ENCODE data around the gene SHISA6. TPM values are rescaled to one million over a fixed set of nuclear protein-coding genes. Genes with fewer than 3 reads are reported as not detected.

Gene SHISA6
- total and polyA plus RNA-seq, 11 donors, result 0.16 to 1.0 (median 0.29) TPM

DNA sequence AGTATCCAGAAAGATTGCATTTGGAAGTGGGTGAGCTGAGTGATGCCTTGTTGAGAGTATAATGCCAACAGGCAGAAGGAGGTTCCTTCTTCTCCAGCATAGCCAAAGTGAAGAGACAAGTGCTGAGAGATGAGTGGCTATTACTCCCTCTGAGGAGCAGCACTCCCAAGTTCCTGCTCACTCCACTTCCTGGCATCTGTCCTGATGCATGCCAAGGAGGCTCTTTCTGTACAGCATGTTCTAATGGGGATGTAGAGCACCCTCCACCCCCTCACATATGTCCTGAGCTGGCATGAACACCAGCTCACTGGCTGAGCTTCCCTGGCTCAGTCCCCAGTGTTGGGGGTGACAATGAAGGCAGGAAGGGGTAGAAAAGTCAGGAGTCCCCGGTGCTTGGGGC is 313.0 kb downstream of the SHISA6 start:
- ATAC-seq (no peak), DNase-seq (no peak)
- H3K27me3 ChIP-seq, result peaks cover 0 to 6% (median 0%) of the 10 kb centered on the region in 9 donors
- no peaks in the 10 kb centered on the region for H3K36me3 ChIP-seq
- no peak overlapping the region for H3K27ac ChIP-seq
- no peaks in the 10 kb centered on the region for H3K9me3 ChIP-seq
- no peak for TF ChIP-seq POLR2A (IDR thresholded peaks at IDR 0.05)
- TF ChIP-seq, protein P1, sequence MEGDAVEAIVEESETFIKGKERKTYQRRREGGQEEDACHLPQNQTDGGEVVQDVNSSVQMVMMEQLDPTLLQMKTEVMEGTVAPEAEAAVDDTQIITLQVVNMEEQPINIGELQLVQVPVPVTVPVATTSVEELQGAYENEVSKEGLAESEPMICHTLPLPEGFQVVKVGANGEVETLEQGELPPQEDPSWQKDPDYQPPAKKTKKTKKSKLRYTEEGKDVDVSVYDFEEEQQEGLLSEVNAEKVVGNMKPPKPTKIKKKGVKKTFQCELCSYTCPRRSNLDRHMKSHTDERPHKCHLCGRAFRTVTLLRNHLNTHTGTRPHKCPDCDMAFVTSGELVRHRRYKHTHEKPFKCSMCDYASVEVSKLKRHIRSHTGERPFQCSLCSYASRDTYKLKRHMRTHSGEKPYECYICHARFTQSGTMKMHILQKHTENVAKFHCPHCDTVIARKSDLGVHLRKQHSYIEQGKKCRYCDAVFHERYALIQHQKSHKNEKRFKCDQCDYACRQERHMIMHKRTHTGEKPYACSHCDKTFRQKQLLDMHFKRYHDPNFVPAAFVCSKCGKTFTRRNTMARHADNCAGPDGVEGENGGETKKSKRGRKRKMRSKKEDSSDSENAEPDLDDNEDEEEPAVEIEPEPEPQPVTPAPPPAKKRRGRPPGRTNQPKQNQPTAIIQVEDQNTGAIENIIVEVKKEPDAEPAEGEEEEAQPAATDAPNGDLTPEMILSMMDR (IDR thresholded peaks at IDR 0.05), result no peak
- H3K4me1 ChIP-seq, result no peaks in the 10 kb centered on the region
- intact Hi-C loops (cut with DNase I), result no loop called here
- no peak overlapping the region for H3K4me3 ChIP-seq
- 67 to 82% (median 73%) methylated on average over 1 of the region's 1 CpG for WGBS, 4 donors

DNA sequence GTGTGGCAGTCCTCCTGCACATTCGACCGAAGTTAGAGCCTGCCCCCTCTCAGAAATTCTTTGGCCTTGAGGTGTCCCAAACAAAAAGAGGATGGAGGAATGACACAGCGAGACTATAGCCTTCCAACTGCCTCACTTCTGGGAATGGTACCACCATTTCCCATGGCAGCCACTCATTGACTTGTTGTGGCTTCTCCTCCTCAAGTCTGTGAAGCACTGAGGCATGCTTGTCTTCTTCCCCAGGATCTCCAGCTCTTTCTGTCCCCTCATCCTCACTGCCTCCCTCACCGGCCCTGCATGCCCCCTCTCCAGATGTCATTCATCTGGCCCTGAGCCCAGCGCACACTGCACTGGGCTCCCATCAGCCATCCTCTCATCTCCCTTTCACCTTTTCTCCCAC is 313.5 kb downstream of the SHISA6 start:
- ATAC-seq (no peak), DNase-seq (no peak)
- peaks cover 0 to 6% (median 0%) of the 10 kb centered on the region in 9 donors for H3K27me3 ChIP-seq
- H3K4me1 ChIP-seq, result no peaks in the 10 kb centered on the region
- H3K9me3 ChIP-seq, result no peaks in the 10 kb centered on the region
- no peak overlapping the region for H3K27ac ChIP-seq
- TF ChIP-seq, protein P1 (IDR thresholded peaks at IDR 0.05), result no peak
- TF ChIP-seq POLR2A (IDR thresholded peaks at IDR 0.05), result no peak
- intact Hi-C loops (cut with DNase I), result no loop called here
- H3K4me3 ChIP-seq, result no peak overlapping the region
- H3K36me3 ChIP-seq, result no peaks in the 10 kb centered on the region
- 81 to 85% (median 82%) methylated on average over 5 of the region's 5 CpGs for WGBS, 4 donors

DNA sequence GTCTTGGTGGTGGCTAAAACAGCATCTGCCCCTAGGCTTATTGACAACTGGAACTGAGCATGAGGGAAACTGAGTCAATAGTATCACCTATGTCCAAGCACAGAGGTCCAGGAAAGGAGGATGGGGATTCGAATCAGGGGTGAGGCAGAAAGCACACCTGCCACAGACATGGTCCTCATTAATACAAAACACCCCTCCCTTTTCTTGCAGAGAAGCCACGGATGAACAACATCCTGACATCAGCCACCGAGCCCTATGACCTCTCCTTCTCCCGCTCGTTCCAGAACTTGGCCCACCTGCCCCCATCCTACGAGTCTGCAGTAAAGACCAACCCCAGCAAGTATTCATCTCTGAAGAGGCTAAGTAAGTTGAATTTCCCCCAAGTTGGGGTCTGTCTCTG is 314.5 kb downstream of the SHISA6 start:
- H3K27me3 ChIP-seq, result peaks cover 0 to 6% (median 0%) of the 10 kb centered on the region in 9 donors
- H3K4me3 ChIP-seq, result no peak overlapping the region
- no peak overlapping the region for H3K27ac ChIP-seq
- H3K9me3 ChIP-seq, result no peaks in the 10 kb centered on the region
- no peaks in the 10 kb centered on the region for H3K36me3 ChIP-seq
- no peak for DNase-seq
- WGBS, 4 donors, result 82 to 87% (median 83%) methylated on average over 6 of the region's 6 CpGs
- TF ChIP-seq, protein P1 (IDR thresholded peaks at IDR 0.05), result no peak
- TF ChIP-seq POLR2A (IDR thresholded peaks at IDR 0.05), result no peak
- intact Hi-C loops (cut with DNase I), result no loop called here
- no peak for ATAC-seq
- H3K4me1 ChIP-seq, result no peaks in the 10 kb centered on the region

DNA sequence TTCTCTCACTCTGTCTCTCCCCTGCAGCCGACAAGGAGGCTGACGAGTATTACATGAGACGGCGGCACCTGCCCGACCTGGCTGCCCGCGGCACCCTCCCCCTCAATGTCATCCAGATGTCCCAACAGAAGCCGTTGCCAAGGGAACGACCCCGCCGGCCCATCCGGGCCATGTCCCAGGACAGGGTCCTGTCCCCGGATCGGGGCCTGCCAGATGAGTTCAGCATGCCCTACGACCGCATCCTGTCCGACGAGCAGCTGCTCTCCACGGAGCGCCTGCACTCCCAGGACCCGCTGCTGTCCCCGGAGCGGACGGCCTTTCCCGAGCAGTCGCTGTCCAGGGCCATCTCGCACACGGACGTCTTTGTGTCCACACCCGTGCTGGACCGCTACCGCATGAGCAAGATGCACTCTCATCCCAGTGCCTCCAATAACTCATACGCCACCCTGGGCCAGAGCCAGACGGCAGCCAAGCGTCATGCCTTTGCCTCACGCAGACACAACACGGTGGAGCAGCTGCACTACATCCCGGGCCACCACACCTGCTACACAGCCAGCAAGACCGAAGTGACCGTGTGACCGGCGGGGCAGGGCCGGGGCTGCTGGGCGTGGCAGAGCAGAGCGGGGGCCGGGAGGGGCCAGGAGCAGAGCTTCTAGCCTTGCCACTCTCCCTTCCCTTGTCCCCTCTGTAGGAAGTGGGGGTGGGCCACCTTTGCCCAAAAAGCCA is 316.9 kb downstream of the SHISA6 start:
- DNase-seq (no peak), ATAC-seq (peak in 1 of 4 donors; percentile 38)
- intact Hi-C loops (cut with DNase I), result no loop called here
- H3K27ac ChIP-seq, result no peak overlapping the region
- peaks cover 0 to 6% (median 0%) of the 10 kb centered on the region in 9 donors for H3K27me3 ChIP-seq
- H3K4me3 ChIP-seq, result no peak overlapping the region
- no peak for TF ChIP-seq POLR2A (IDR thresholded peaks at IDR 0.05)
- TF ChIP-seq, protein P1 (IDR thresholded peaks at IDR 0.05), result no peak
- H3K4me1 ChIP-seq, result no peaks in the 10 kb centered on the region
- H3K9me3 ChIP-seq, result no peaks in the 10 kb centered on the region
- WGBS, 4 donors, result 88 to 91% (median 90%) methylated on average over 39 to 46 of the region's 46 CpGs
- H3K36me3 ChIP-seq, result no peaks in the 10 kb centered on the region

Data from heart left ventricle (tissue), 16 donors.